Epidermal melanocyte (primary cell): Measurements from ENCODE around the gene TRIM8.

Source experiments
- DNase-seq: peaks from one replicate; pipeline ENCODE4 v3.0.0; 2011; ENCODE audit warnings: low spot score; ENCODE audit not compliant: insufficient read length

The TRIM8 gene

DNA sequence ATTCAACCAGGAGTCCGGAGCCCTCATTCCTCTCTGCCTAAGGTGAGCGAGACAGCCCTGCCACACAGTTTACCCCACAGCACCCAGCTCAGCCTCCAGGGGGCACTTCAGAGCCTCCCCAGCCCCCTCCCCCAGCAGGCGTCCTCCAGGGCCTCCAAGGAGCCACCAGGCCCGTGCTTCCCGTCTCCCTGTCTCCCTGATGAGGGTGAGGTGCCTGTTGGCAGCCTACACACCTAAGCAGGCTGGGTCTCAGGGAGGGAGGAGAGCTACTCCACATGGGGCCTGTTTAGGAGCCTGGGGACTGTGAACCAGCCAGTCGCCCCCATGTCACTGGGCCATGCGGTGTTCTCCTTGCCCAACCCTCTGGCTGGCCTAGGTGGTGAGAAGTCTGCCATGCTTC lies 28.9 kb upstream of the TRIM8 start:
- no peak for DNase-seq

GRCh38 chr10:102616066-102616770 lies 28.1 kb upstream of the TRIM8 start:
- DNase-seq = no peak

GRCh38 chr10:102617041-102617440 lies 27.2 kb upstream of the TRIM8 start:
- no peak for DNase-seq

- DNase-seq = no peak
Measured at GRCh38 chr10:102617816-102618215, 26.5 kb upstream of the TRIM8 start.

DNA sequence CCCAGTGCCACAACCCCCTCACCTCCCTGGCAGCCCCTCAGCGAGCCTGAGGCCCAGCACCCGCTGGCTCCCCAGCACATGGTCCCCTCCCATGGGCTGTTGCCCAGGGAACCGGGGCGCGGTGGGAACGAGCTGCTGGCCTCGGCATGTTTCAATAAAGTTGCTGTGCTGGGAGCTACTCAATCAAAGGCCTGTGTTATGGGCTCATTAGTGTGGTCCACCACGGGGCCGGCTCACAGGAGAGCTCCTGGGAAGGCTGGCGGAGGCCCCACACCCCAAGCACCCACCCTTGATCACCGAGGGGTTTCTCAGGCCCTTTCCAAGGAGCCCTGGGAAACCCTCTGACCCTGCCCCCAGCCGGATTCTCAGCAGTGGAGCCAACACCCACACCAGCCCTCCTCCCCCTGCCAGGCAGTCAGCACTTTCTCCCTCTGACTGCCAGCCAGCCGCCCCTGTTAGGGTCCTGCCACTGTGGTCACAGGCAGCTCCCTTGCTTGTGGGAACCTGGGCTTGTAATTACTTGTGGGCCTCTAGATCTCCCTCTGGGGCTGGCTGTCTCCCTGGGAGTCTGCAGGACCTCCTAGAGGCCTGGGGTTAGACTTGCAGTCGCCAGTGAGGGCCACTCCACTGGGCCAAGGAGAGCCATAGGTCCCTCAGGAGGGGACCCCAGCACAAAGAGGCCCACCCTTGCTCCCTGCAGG lies 24.8 kb upstream of the TRIM8 start:
- DNase-seq = no peak

GRCh38 chr10:102620138-102620590 lies 24.1 kb upstream of the TRIM8 start:
- no peak for DNase-seq

- DNase-seq = no peak
Measured at GRCh38 chr10:102620591-102621442, 23.5 kb upstream of the TRIM8 start.

DNA sequence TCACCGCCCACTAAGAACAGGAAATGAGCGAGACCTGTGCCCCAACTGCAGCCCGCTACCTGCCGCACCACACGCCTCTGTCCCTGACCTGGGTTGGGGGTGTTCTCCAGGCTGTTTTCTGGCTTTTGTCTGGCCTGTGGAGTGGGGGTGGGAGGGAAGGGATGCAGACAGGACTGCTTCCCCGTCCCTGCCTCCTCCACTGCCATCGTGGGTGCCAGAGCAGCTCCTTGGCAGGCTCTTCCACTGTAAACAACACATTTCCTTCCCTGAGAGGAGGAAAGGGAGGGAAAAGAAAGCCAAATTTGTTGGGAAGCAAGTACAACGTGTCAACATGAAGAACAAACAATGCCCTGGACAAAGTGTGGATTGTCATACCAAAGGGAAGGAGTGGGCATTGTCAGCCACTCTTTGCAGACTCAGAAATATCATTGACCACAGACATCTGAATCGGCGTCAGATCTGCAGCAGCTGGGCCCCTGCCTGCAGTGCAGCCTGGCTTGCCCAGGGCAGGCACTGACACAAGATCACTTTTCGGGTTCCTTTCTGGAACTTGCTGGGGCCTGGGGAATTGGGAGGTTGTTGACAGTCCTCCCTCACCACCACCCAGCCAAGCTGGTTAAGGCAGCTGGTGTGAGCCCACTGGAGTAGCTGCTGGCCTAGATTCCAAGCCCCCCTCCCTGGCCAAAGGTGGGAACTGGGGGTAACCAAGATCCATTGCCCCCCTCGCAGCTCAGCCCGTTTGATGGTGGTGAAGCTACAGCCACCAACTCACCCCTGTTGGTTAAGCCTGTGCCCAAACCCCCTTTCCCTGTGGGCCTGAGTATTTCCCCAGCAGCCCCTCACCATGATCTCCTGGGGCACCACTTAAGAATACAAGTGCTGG lies 22.6 kb upstream of the TRIM8 start:
- no peak for DNase-seq

GRCh38 chr10:102624094-102624493 lies 20.2 kb upstream of the TRIM8 start:
- DNase-seq = no peak

- no peak for DNase-seq
Measured at GRCh38 chr10:102624751-102625645, 19.3 kb upstream of the TRIM8 start.

DNA sequence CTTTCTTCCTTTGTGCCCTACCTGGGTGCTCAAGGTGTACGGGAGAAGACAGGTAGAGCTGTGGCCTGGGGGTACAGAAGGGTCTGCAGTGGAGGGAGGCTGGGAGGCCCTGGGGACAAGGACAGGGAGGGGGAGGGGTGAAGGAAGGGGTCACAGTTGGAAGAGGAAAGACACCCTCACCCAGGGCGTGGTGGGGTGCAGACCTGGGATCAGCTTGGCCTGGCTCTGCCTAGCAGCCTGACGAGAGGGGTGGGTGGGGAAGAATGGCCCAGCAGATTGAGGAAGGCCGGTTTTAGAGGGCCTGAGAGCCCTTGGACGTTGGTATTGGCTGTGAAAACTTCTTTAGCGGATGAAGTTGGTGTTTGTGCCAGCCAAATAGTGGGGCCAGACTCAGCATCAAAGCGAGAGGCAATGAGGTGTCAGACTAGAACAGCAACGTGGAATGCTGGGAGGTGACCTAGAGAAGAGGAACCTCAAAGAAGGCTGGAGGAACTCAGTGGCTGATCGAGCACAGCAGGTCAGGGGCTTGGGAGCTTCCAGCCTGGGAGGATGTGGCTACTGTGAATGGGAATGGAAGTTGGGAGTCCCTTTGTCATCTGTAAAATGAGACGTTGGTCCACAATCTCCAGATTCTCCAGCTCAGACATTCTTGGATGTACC lies 18.1 kb upstream of the TRIM8 start:
- DNase-seq = no peak

GRCh38 chr10:102627291-102627735 lies 17.0 kb upstream of the TRIM8 start:
- DNase-seq = no peak

DNA sequence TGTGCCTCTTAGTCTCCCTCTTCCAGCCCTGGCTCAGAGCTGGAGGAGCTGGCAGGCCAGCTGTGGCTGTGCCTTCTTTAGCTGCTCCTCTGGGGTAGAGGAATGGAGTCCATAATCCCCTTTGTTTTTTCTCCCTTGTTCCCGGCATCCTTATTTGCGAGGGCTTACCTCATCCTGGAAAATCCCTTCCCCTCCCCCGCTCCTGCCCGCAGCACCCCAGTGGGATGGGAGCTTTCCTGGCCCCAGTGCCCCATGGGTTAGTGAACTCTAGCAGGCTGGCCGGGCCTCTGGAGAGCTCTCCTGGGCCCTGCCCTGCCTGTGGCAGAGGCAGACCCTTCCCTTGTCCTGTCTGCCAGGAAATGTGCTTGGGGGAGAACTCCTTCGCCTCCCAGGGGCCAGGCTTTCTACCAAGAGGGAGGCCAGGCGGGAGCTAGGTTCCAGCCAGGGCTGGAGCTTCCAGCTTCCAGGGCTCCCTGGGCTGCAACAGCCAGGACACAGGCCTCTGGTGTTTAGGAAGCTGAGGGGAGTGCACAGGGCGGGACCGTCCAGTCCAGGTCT lies 16.5 kb upstream of the TRIM8 start:
- no peak for DNase-seq

- no peak for DNase-seq
Measured at GRCh38 chr10:102628451-102628911, 15.8 kb upstream of the TRIM8 start.

DNA sequence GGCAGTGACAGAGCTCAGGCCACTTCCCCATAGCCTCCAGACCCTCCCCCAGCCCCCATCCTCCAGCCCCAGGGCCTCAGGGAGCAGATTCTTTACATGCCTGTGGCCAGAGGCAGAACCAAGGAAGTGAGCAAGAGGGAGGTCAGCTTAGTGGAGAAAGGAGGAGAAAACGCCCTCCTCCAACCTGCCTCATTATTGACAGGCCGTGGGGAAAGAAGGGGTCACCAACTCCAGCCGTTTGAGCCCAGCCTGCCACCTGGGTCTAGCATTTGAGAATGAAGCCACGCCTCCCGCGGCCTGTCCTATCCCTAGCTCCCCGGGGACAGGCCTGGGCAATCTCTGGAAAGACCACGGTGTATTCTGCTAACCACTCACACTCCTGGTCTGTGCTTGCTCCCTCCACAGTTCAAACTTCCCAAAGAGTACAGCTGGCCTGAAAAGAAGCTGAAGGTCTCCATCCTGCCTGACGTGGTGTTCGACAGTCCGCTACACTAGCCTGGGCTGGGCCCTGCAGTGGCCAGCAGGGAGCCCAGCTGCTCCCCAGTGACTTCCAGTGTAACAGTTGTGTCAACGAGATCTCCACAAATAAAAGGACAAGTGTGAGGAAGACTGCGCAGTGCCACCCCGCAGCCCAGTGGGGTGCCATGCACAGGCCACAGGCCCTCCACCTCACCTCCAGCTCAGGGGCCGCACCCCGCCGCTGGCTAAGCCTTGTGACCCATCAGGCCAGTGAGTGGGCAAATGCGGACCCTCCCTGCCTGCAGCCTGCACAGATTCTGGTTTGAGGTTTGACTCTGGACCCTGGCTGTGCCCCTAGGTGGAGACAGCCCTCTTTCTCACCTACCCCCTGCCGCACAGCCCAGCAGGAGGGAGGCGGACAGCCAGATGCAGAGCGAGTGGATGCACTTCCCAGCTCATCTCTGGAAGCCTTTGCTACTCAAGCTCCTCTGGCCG lies 14.3 kb upstream of the TRIM8 start:
- no peak for DNase-seq

GRCh38 chr10:102630663-102631062 lies 13.6 kb upstream of the TRIM8 start:
- peak; percentile 77 for DNase-seq

GRCh38 chr10:102631525-102632393 lies 12.5 kb upstream of the TRIM8 start:
- DNase-seq = no peak
